Endodermal cell (in vitro differentiated cells): ENCODE data around the gene POMGNT1. TPM values are rescaled to one million over a fixed set of nuclear protein-coding genes. Genes with fewer than 3 reads are reported as not detected.

Source experiments
- DNase-seq: peaks from one replicate; pipeline ENCODE4 v3.0.0-alpha.2; 2017
- H3K27ac ChIP-seq: 2 replicates; pipeline ENCODE4 v1.5.1; 2013; ENCODE audit warnings: mild to moderate bottlenecking, low read depth, low read length, moderate library complexity
- H3K27me3 ChIP-seq: 2 replicates; pipeline ENCODE4 v1.6.1; 2013; ENCODE audit warnings: mild to moderate bottlenecking, low read length, moderate library complexity; ENCODE audit not compliant: insufficient read depth, control insufficient read depth, poor library complexity, severe bottlenecking
- H3K36me3 ChIP-seq: 2 replicates; pipeline ENCODE4 v1.7.0; 2013; ENCODE audit warnings: mild to moderate bottlenecking, low read length, moderate library complexity; ENCODE audit not compliant: control insufficient read depth, insufficient read depth
- H3K4me1 ChIP-seq: one replicate; pipeline ENCODE4 v1.7.0; 2013; ENCODE audit warnings: low read length; ENCODE audit not compliant: control insufficient read depth, insufficient read depth
- H3K4me3 ChIP-seq: 2 replicates; pipeline ENCODE4 v1.5.1; 2013; ENCODE audit warnings: mild to moderate bottlenecking, low read length, moderate library complexity
- H3K9ac ChIP-seq: 2 replicates; pipeline ENCODE4 v1.6.1; 2013; ENCODE audit warnings: mild to moderate bottlenecking, low read length, moderate library complexity; ENCODE audit not compliant: poor library complexity, severe bottlenecking; ENCODE audit errors: extremely low read depth
- H3K9me3 ChIP-seq: 2 replicates; pipeline ENCODE4 v1.6.1; 2013; ENCODE audit warnings: mild to moderate bottlenecking, low read length, moderate library complexity; ENCODE audit not compliant: control insufficient read depth
- H3K27ac Mint-ChIP-seq: 2 replicates; pipeline ENCODE4 v1.8.0; 2020; ENCODE audit warnings: mixed read lengths
- H3K27me3 Mint-ChIP-seq: 2 replicates; pipeline ENCODE4 v1.8.0; 2021; ENCODE audit warnings: mild to moderate bottlenecking, mixed read lengths; ENCODE audit not compliant: insufficient read depth
- H3K36me3 Mint-ChIP-seq: 2 replicates; pipeline ENCODE4 v1.8.0; 2020; ENCODE audit warnings: low read depth, mixed read lengths
- H3K4me1 Mint-ChIP-seq: 2 replicates; pipeline ENCODE4 v1.8.0; 2020; ENCODE audit warnings: mixed read lengths
- H3K4me3 Mint-ChIP-seq: 2 replicates; pipeline ENCODE4 v1.8.0; 2020; ENCODE audit warnings: mild to moderate bottlenecking, moderate library complexity, mixed read lengths
- H3K9me3 Mint-ChIP-seq: 2 replicates; pipeline ENCODE4 v1.8.0; 2020; ENCODE audit warnings: mild to moderate bottlenecking, mixed read lengths
- WGBS, 2 experiments: methylation state at CpG; one replicate each; pipeline versions ENCODE4 v1.1.5 to v1.1.7; 2013; ENCODE audit warnings: missing lambda C conversion rate in 2 of 2, mixed read lengths in 1 of 2; ENCODE audit not compliant: insufficient coverage in 1 of 2, insufficient read length in 1 of 2; 5-methylcytosine and 5-hydroxymethylcytosine counted together
- total RNA-seq, 2 donors: library from RNA; stranded (reverse); fragmentation: NEBNext Ultra II Directional in 1 of 2; extraction: Animal tissue kit (Norgen Biotek cat#: 25700) in 1 of 2; gene quantifications; 2 replicates in 1 of 2; 3 replicates in 1 of 2; pipeline ENCODE4 v1.2.1, GENCODE V29; 2021
- TF ChIP-seq, protein P1 (sequence below): fragments of 200-600 bp; sonication (generic); conservative IDR thresholded peaks from 2 replicates; pipeline ENCODE4 v1.5.0; 2021; ENCODE audit warnings: antibody characterized with exemption, mild to moderate bottlenecking

POMGNT1 gene
- total RNA-seq, 2 donors from 2014 or later, result 101 TPM

DNA sequence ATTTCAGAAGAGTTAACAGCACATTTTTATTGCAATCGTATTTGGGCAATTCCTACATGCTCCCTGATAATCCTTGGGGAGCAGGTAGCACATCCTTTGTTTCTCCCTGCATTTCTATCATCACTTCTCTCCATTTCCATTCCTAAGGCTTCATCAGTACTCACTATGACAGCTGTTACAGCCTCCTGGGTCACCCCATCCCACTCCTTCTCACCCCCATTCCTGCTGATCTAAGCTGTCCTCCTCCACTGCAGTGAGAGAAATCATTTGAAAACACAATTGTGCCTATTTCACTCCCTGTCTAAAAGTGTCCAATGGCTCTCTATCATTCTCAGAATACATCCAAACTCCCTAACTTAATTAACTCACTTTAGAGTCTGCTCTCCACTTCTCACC lies 40.3 kb downstream of the POMGNT1 start:
- H3K27me3 ChIP-seq, result no peaks in the 10 kb centered on the region
- H3K4me3 ChIP-seq, result no peak overlapping the region
- no peaks in the 10 kb centered on the region for H3K4me1 Mint-ChIP-seq
- WGBS, 2 experiments, result 85 to 86% methylated on average over 1 of the region's 1 CpG
- H3K36me3 ChIP-seq, result no peaks in the 10 kb centered on the region
- no peak overlapping the region for H3K4me3 Mint-ChIP-seq
- TF ChIP-seq, protein P1, sequence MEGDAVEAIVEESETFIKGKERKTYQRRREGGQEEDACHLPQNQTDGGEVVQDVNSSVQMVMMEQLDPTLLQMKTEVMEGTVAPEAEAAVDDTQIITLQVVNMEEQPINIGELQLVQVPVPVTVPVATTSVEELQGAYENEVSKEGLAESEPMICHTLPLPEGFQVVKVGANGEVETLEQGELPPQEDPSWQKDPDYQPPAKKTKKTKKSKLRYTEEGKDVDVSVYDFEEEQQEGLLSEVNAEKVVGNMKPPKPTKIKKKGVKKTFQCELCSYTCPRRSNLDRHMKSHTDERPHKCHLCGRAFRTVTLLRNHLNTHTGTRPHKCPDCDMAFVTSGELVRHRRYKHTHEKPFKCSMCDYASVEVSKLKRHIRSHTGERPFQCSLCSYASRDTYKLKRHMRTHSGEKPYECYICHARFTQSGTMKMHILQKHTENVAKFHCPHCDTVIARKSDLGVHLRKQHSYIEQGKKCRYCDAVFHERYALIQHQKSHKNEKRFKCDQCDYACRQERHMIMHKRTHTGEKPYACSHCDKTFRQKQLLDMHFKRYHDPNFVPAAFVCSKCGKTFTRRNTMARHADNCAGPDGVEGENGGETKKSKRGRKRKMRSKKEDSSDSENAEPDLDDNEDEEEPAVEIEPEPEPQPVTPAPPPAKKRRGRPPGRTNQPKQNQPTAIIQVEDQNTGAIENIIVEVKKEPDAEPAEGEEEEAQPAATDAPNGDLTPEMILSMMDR, result no peak
- no peak for DNase-seq
- no peaks in the 10 kb centered on the region for H3K9me3 ChIP-seq
- no peak overlapping the region for H3K27ac ChIP-seq
- no peaks in the 10 kb centered on the region for H3K27me3 Mint-ChIP-seq
- H3K27ac Mint-ChIP-seq, result no peak overlapping the region
- H3K4me1 ChIP-seq, result no peaks in the 10 kb centered on the region
- no peaks in the 10 kb centered on the region for H3K36me3 Mint-ChIP-seq
- H3K9ac ChIP-seq, result no peak overlapping the region
- no peaks in the 10 kb centered on the region for H3K9me3 Mint-ChIP-seq

DNA sequence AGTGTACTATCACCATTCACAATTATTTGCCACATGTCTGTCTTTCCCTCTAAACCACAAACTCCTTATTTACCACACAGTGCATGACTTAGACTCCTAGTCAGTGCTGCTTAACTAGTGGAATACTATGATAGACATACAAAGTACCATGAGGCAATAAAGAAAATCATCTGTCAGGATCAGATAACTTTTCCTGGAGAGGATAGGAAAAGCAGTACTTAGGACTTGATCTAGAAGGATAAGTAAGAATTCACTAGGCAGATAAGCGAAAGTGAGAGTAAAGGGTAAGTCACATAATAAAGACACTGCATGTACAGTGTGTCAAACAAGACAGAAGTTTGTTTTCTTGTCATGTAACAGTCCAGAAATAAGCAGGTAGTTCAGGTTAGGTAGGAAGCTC lies 44.5 kb downstream of the POMGNT1 start:
- TF ChIP-seq, protein P1, result no peak
- H3K27ac Mint-ChIP-seq, result no peak overlapping the region
- Histone ChIP-seq H3K36me3 (no peaks in the 10 kb centered on the region), H3K4me1 (no peaks in the 10 kb centered on the region), H3K27ac (no peak overlapping the region), H3K27me3 (no peaks in the 10 kb centered on the region), H3K9ac (no peak overlapping the region), H3K9me3 (no peaks in the 10 kb centered on the region), H3K4me3 (no peak overlapping the region)
- WGBS, 2 experiments, result 88 to 93% methylated on average over 1 of the region's 1 CpG
- H3K9me3 Mint-ChIP-seq, result no peaks in the 10 kb centered on the region
- no peaks in the 10 kb centered on the region for H3K27me3 Mint-ChIP-seq
- no peak for DNase-seq
- H3K4me1 Mint-ChIP-seq, result no peaks in the 10 kb centered on the region
- no peaks in the 10 kb centered on the region for H3K36me3 Mint-ChIP-seq
- H3K4me3 Mint-ChIP-seq, result no peak overlapping the region

DNA sequence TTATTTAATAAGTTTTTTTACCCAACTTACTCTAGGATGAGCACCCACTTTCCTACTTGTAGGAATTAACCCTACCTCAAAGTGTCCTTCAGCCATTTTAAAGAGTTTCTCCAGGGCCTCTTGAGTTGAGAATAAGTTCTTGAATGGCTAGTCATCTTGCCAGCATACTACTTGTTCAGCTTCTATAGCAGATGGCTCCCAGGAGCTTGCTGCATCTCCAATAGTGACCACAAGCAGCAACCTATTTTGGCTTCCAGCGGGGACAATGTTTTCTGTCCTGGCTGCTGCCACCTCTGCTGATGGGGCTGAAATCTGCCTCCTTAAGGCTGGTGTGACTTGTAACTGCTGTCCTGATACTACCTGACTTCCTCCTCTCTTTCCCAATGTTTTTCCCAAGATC lies 45.0 kb downstream of the POMGNT1 start:
- H3K27me3 Mint-ChIP-seq, result no peaks in the 10 kb centered on the region
- no peak overlapping the region for H3K27ac Mint-ChIP-seq
- H3K9me3 Mint-ChIP-seq, result no peaks in the 10 kb centered on the region
- no peak overlapping the region for H3K4me3 ChIP-seq
- H3K27me3 ChIP-seq, result no peaks in the 10 kb centered on the region
- TF ChIP-seq, protein P1, result no peak
- H3K4me1 ChIP-seq, result no peaks in the 10 kb centered on the region
- no peak overlapping the region for H3K27ac ChIP-seq
- no peak overlapping the region for H3K9ac ChIP-seq
- whole genome bisulfite sequencing, 2 experiments, result 96 to 100% methylated on average over 1 of the region's 1 CpG
- no peaks in the 10 kb centered on the region for H3K9me3 ChIP-seq
- H3K36me3 Mint-ChIP-seq, result no peaks in the 10 kb centered on the region
- H3K4me1 Mint-ChIP-seq, result peaks cover 1% of the 10 kb centered on the region
- no peak overlapping the region for H3K4me3 Mint-ChIP-seq
- DNase-seq, result peak; percentile 55
- no peaks in the 10 kb centered on the region for H3K36me3 ChIP-seq
